Caco-2 (cell line): Measurements from ENCODE around the gene DNAJC10. TPM values are rescaled to one million over a fixed set of nuclear protein-coding genes. Genes with fewer than 3 reads are reported as not detected.

Experiments used
- BruUV-seq: library from RNA; stranded (reverse); fragments of 400-500 nt; replicated peaks from 2 replicates; lab custom pipeline; 2021; lab: Mats Ljungman, UMichigan
- CTCF ChIA-PET: fragments of 300-600 bp; sonication (Branson Sonifier 250); formaldehyde crosslinking; loops from one replicate; lab custom pipeline; 2022; ENCODE audit warnings: antibody characterized with exemption; lab: Charles Lee
- POLR2A ChIA-PET: fragments of 300-600 bp; sonication (Branson Sonifier 250); formaldehyde crosslinking; loops from one replicate; lab custom pipeline; 2022; ENCODE audit warnings: antibody characterized with exemption; lab: Charles Lee
- DNase-seq, 2 experiments: peaks; one replicate each; pipeline versions ENCODE4 v3.0.0 to v3.0.0-alpha.2; 2020 to 2022
- H3K27me3 ChIP-seq: replicated peaks from 2 replicates; pipeline ENCODE4 v1.6.0; 2011; ENCODE audit warnings: low read length; ENCODE audit not compliant: control insufficient read depth, insufficient read depth
- H3K36me3 ChIP-seq: 2 replicates; pipeline ENCODE4 v1.5.1; 2011; ENCODE audit warnings: low read length; ENCODE audit not compliant: control insufficient read depth, insufficient read depth
- H3K4me1 ChIP-seq: fragments of 250-450 bp; sonication (Bioruptor Pico); 2 replicates; pipeline ENCODE4 v1.5.1; 2020; ENCODE audit warnings: mild to moderate bottlenecking
- H3K4me3 ChIP-seq: 2 replicates; pipeline ENCODE4 v1.5.1; 2011; ENCODE audit warnings: low read depth, mild to moderate bottlenecking, control low read depth, low read length
- H3K9me3 ChIP-seq: fragments of 250-450 bp; sonication (Bioruptor Pico); 2 replicates; pipeline ENCODE4 v1.5.1; 2020; ENCODE audit warnings: mild to moderate bottlenecking, moderate library complexity
- H3K27ac Mint-ChIP-seq: one replicate; pipeline ENCODE4 v1.8.0; 2022; ENCODE audit warnings: mixed read lengths; ENCODE audit not compliant: unreplicated experiment
- H3K27me3 Mint-ChIP-seq: one replicate; pipeline ENCODE4 v1.8.0; 2022; ENCODE audit warnings: mixed read lengths; ENCODE audit not compliant: insufficient read depth, unreplicated experiment
- H3K36me3 Mint-ChIP-seq: one replicate; pipeline ENCODE4 v1.8.0; 2022; ENCODE audit warnings: mild to moderate bottlenecking, mixed read lengths; ENCODE audit not compliant: insufficient read depth, unreplicated experiment
- H3K4me1 Mint-ChIP-seq: one replicate; pipeline ENCODE4 v1.8.0; 2022; ENCODE audit warnings: low read depth, mixed read lengths; ENCODE audit not compliant: unreplicated experiment
- H3K4me3 Mint-ChIP-seq: one replicate; pipeline ENCODE4 v1.8.0; 2022; ENCODE audit warnings: mild to moderate bottlenecking, moderate library complexity, mixed read lengths; ENCODE audit not compliant: unreplicated experiment
- H3K9me3 Mint-ChIP-seq: one replicate; pipeline ENCODE4 v1.8.0; 2022; ENCODE audit warnings: mixed read lengths; ENCODE audit not compliant: unreplicated experiment
- intact Hi-C: fragments of 100-400 bp; cut with micrococcal nuclease; formaldehyde crosslinking; loops from one replicate; pipeline ENCODE4 v1.10.0; 2022; ENCODE audit not compliant: unreplicated experiment
- total RNA-seq: library from RNA; stranded (reverse); gene quantifications from 2 replicates; pipeline ENCODE4 v1.2.3, GENCODE V29; 2022
- TF ChIP-seq, protein P1 (sequence below), 2 experiments: fragments of 200-600 bp in 1 of 2; IDR thresholded peaks; 1 replicate in 1 of 2; 2 replicates in 1 of 2; pipeline versions ENCODE4 v1.5.1 to v1.8.0; 2011 to 2022; ENCODE audit warnings: antibody characterized with exemption in 1 of 2, control low read depth in 1 of 2, inconsistent platforms in 1 of 2, low read depth in 1 of 2, low read length in 1 of 2, mild to moderate bottlenecking in 1 of 2, moderate library complexity in 1 of 2; ENCODE audit not compliant: insufficient read depth in 1 of 2, severe bottlenecking in 1 of 2, unreplicated experiment in 1 of 2

Gene DNAJC10
- total RNA-seq, 1 experiment from 2014 or later: 109 TPM

- no TSS peak for BruUV-seq
- TF ChIP-seq, protein P1, sequence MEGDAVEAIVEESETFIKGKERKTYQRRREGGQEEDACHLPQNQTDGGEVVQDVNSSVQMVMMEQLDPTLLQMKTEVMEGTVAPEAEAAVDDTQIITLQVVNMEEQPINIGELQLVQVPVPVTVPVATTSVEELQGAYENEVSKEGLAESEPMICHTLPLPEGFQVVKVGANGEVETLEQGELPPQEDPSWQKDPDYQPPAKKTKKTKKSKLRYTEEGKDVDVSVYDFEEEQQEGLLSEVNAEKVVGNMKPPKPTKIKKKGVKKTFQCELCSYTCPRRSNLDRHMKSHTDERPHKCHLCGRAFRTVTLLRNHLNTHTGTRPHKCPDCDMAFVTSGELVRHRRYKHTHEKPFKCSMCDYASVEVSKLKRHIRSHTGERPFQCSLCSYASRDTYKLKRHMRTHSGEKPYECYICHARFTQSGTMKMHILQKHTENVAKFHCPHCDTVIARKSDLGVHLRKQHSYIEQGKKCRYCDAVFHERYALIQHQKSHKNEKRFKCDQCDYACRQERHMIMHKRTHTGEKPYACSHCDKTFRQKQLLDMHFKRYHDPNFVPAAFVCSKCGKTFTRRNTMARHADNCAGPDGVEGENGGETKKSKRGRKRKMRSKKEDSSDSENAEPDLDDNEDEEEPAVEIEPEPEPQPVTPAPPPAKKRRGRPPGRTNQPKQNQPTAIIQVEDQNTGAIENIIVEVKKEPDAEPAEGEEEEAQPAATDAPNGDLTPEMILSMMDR (IDR thresholded peaks at IDR 0.05; ENCODE audit: insufficient read depth in 1 of 2, low read depth in 1 of 2, low read length in 1 of 2, severe bottlenecking in 1 of 2, unreplicated experiment in 1 of 2): no peak
- POLR2A ChIA-PET: no interaction called here
- CTCF ChIA-PET: no interaction called here
- no peaks in the 10 kb centered on the region for H3K9me3 Mint-ChIP-seq
- no peaks in the 10 kb centered on the region for H3K27me3 ChIP-seq
- no peaks in the 10 kb centered on the region for H3K27me3 Mint-ChIP-seq
- no peak overlapping the region for H3K27ac Mint-ChIP-seq
- no peak overlapping the region for H3K4me3 Mint-ChIP-seq
- DNase-seq: no peak
- intact Hi-C loops: no loop called here
- H3K4me3 ChIP-seq: no peak overlapping the region
- H3K4me1 Mint-ChIP-seq: peaks cover 1% of the 10 kb centered on the region
- no peaks in the 10 kb centered on the region for H3K36me3 Mint-ChIP-seq
- no peaks in the 10 kb centered on the region for H3K9me3 ChIP-seq
- H3K4me1 ChIP-seq: no peaks in the 10 kb centered on the region
- no peaks in the 10 kb centered on the region for H3K36me3 ChIP-seq
Observed at GRCh38 chr2:182831921-182832320, 115.9 kb downstream of the DNAJC10 start.

DNA sequence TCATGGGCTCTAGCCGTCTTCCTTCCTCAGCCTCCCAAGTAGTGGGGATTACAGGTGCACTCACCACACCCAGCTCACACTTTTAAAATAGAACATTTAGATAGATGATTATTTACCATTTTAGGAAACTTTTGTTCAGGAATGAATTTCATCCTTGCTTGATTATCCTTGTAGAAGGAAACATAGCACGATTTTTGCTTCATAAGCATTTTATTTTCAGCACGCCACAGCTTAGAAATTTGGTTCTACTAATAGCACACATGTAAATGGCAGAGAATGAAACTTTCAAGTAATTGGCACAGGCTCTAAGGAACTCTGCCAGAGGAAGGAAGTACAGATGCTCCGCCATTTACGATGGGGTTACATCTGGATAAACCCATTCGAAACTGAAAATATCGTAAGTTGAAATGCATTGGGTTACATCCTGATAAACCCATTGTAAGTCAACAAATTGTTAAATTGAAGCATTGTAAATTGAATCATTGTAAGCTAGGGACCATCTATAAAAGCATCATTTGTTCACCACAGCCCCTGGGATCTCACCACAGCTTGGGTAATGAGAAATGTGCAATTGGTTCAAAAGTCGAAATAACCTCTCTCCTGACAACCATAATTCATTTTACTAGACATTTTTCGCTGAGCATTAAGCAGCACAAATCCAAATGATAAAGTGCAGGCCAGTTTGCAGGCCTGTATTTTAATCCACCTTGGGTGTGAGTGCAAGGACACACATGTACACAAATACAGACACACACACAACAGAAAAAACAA lies 117.2 kb downstream of the DNAJC10 start:
- no peaks in the 10 kb centered on the region for H3K27me3 Mint-ChIP-seq
- intact Hi-C loops: no loop called here
- TF ChIP-seq, protein P1 (IDR thresholded peaks at IDR 0.05; ENCODE audit: insufficient read depth in 1 of 2, low read depth in 1 of 2, low read length in 1 of 2, severe bottlenecking in 1 of 2, unreplicated experiment in 1 of 2): no peak
- POLR2A ChIA-PET: no interaction called here
- H3K4me1 ChIP-seq: peaks cover 4% of the 10 kb centered on the region
- BruUV-seq: no TSS peak
- DNase-seq: no peak
- no peaks in the 10 kb centered on the region for H3K36me3 ChIP-seq
- no peaks in the 10 kb centered on the region for H3K27me3 ChIP-seq
- H3K4me3 ChIP-seq: no peak overlapping the region
- no peaks in the 10 kb centered on the region for H3K9me3 ChIP-seq
- no peak overlapping the region for H3K27ac Mint-ChIP-seq
- no peaks in the 10 kb centered on the region for H3K36me3 Mint-ChIP-seq
- no peaks in the 10 kb centered on the region for H3K9me3 Mint-ChIP-seq
- CTCF ChIA-PET: no interaction called here
- H3K4me3 Mint-ChIP-seq: no peak overlapping the region
- no peaks in the 10 kb centered on the region for H3K4me1 Mint-ChIP-seq

GRCh38 chr2:182834293-182834692 lies 118.2 kb downstream of the DNAJC10 start:
- ChIA-PET POLR2A (no interaction called here), CTCF (no interaction called here)
- TF ChIP-seq, protein P1 (IDR thresholded peaks at IDR 0.05; ENCODE audit: insufficient read depth in 1 of 2, low read depth in 1 of 2, low read length in 1 of 2, severe bottlenecking in 1 of 2, unreplicated experiment in 1 of 2): no peak
- H3K9me3 Mint-ChIP-seq: no peaks in the 10 kb centered on the region
- DNase-seq: no peak
- Histone ChIP-seq H3K4me1 (peaks cover 14% of the 10 kb centered on the region), H3K27me3 (no peaks in the 10 kb centered on the region), H3K36me3 (no peaks in the 10 kb centered on the region), H3K9me3 (no peaks in the 10 kb centered on the region), H3K4me3 (no peak overlapping the region)
- no peak overlapping the region for H3K4me3 Mint-ChIP-seq
- H3K27ac Mint-ChIP-seq: no peak overlapping the region
- H3K4me1 Mint-ChIP-seq: peaks cover 9% of the 10 kb centered on the region
- intact Hi-C loops: no loop called here
- no peaks in the 10 kb centered on the region for H3K36me3 Mint-ChIP-seq
- H3K27me3 Mint-ChIP-seq: no peaks in the 10 kb centered on the region
- no TSS peak for BruUV-seq
